Left ventricle myocardium inferior (tissue), 1 donor: ENCODE data around the gene HSPA12B. TPM values are rescaled to one million over a fixed set of nuclear protein-coding genes. Genes with fewer than 3 reads are reported as not detected.

ENCODE experiments used
- DNase-seq: peaks from one replicate; pipeline ENCODE4 v3.0.0-alpha.2; 2020
- H3K27ac ChIP-seq: fragments of 200-600 bp; replicated peaks from 2 replicates; pipeline ENCODE4 v1.8.0; 2021
- H3K27me3 ChIP-seq: fragments of 200-600 bp; 2 replicates; pipeline ENCODE4 v1.8.0; 2021; ENCODE audit warnings: low read depth
- H3K36me3 ChIP-seq: fragments of 200-600 bp; 2 replicates; pipeline ENCODE4 v1.8.0; 2021
- H3K4me1 ChIP-seq: fragments of 200-600 bp; 2 replicates; pipeline ENCODE4 v1.8.0; 2021
- H3K4me3 ChIP-seq: fragments of 200-600 bp; 2 replicates; pipeline ENCODE4 v1.8.0; 2021; ENCODE audit warnings: mild to moderate bottlenecking, moderate library complexity
- H3K9me3 ChIP-seq: fragments of 200-600 bp; replicated peaks from 2 replicates; pipeline ENCODE4 v1.8.0; 2021
- CTCF ChIP-seq: fragments of 200-600 bp; IDR thresholded peaks from 2 replicates; pipeline ENCODE4 v1.8.0; 2021; ENCODE audit warnings: antibody characterized with exemption, mild to moderate bottlenecking, borderline replicate concordance
- intact Hi-C: fragments of 100-400 bp; cut with micrococcal nuclease; formaldehyde crosslinking; loops from one replicate; pipeline ENCODE4 v1.11.0; 2022
- total RNA-seq: library from RNA; stranded (reverse); fragmentation: NEBNext Ultra II Directional; extraction: Animal tissue kit (Norgen Biotek cat#: 25700); gene quantifications from one replicate; pipeline ENCODE4 v1.2.1, GENCODE V29; 2021
- donor health status: DM: no; HTN: yes; CAD: no; lungs with severe emphysema.

HSPA12B gene
- total RNA-seq, 1 donor from 2014 or later = 12.5 TPM

- Histone ChIP-seq H3K36me3 (peaks cover 31% of the 10 kb centered on the region), H3K27me3 (peaks cover 24% of the 10 kb centered on the region), H3K4me3 (no peak overlapping the region), H3K4me1 (peaks cover 73% of the 10 kb centered on the region), H3K27ac (peak overlapping the region; percentile 95), H3K9me3 (no peaks in the 10 kb centered on the region)
- intact Hi-C loops = no loop called here
- DNase-seq = no peak
- no peak for TF ChIP-seq CTCF
Measured at GRCh38 chr20:3741836-3742458, 9.5 kb downstream of the HSPA12B start.

GRCh38 chr20:3743251-3743650 is 10.8 kb downstream of the HSPA12B start:
- Histone ChIP-seq H3K9me3 (no peaks in the 10 kb centered on the region), H3K27ac (peak overlapping the region; percentile 67), H3K4me1 (peaks cover 60% of the 10 kb centered on the region), H3K27me3 (peaks cover 27% of the 10 kb centered on the region), H3K4me3 (no peak overlapping the region), H3K36me3 (peaks cover 44% of the 10 kb centered on the region)
- intact Hi-C loops = no loop called here
- DNase-seq = no peak
- TF ChIP-seq CTCF = no peak

- peak overlapping the region; percentile 67 for H3K27ac ChIP-seq
- H3K9me3 ChIP-seq = no peaks in the 10 kb centered on the region
- H3K4me1 ChIP-seq = peaks cover 52% of the 10 kb centered on the region
- H3K4me3 ChIP-seq = peak overlapping the region; percentile 35
- TF ChIP-seq CTCF = no peak
- DNase-seq = no peak
- H3K27me3 ChIP-seq = peaks cover 27% of the 10 kb centered on the region
- H3K36me3 ChIP-seq = peaks cover 46% of the 10 kb centered on the region
- intact Hi-C loops = no loop called here
Measured at GRCh38 chr20:3744037-3744436, 11.6 kb downstream of the HSPA12B start.

- peaks cover 54% of the 10 kb centered on the region for H3K4me1 ChIP-seq
- DNase-seq = peak; percentile 70
- H3K27me3 ChIP-seq = peaks cover 37% of the 10 kb centered on the region
- no peaks in the 10 kb centered on the region for H3K9me3 ChIP-seq
- peak overlapping the region; percentile 67 for H3K27ac ChIP-seq
- no peak for TF ChIP-seq CTCF
- H3K4me3 ChIP-seq = peak overlapping the region; percentile 35
- H3K36me3 ChIP-seq = peaks cover 56% of the 10 kb centered on the region
- intact Hi-C loops = no loop called here
Measured at GRCh38 chr20:3744806-3745685, 12.6 kb downstream of the HSPA12B start.

GRCh38 chr20:3745686-3746173 is 13.2 kb downstream of the HSPA12B start:
- no peaks in the 10 kb centered on the region for H3K9me3 ChIP-seq
- H3K27me3 ChIP-seq = peaks cover 44% of the 10 kb centered on the region
- peaks cover 53% of the 10 kb centered on the region for H3K4me1 ChIP-seq
- H3K27ac ChIP-seq = peak overlapping the region; percentile 8
- no peak for TF ChIP-seq CTCF
- no peak for DNase-seq
- intact Hi-C loops = no loop called here
- peak overlapping the region; percentile 35 for H3K4me3 ChIP-seq
- peaks cover 57% of the 10 kb centered on the region for H3K36me3 ChIP-seq
